Parathyroid adenoma (tissue), 2 donors: ENCODE data around the gene FNDC7.
"Not testable (repeated sequence)": the region's sequence is repeated elsewhere in the genome, so short reads cannot be mapped to it uniquely, and the experiment has no call there.

Source experiments
- H2AFZ ChIP-seq: fragments of 300-600 bp; sonication (generic); one replicate; pipeline ENCODE4 v1.7.0; 2017; ENCODE audit warnings: antibody characterized with exemption, mild to moderate bottlenecking
- H3K27ac ChIP-seq: fragments of 300-600 bp; sonication (generic); one replicate; pipeline ENCODE4 v1.7.0; 2017
- H3K27me3 ChIP-seq: fragments of 300-600 bp; sonication (generic); one replicate; pipeline ENCODE4 v1.7.0; 2017; ENCODE audit warnings: low read length; ENCODE audit not compliant: control insufficient read depth, insufficient read depth
- H3K36me3 ChIP-seq: fragments of 300-600 bp; sonication (generic); one replicate; pipeline ENCODE4 v1.7.0; 2017; ENCODE audit warnings: low read length; ENCODE audit not compliant: control insufficient read depth, insufficient read depth
- H3K4me1 ChIP-seq: fragments of 300-600 bp; sonication (generic); one replicate; pipeline ENCODE4 v1.7.0; 2017; ENCODE audit warnings: control low read depth
- H3K4me2 ChIP-seq: fragments of 300-600 bp; sonication (generic); one replicate; pipeline ENCODE4 v1.7.0; 2017; ENCODE audit warnings: low read length
- H3K4me3 ChIP-seq: fragments of 300-600 bp; sonication (generic); one replicate; pipeline ENCODE4 v1.7.0; 2017; ENCODE audit warnings: low read depth, low read length
- H3K79me2 ChIP-seq: fragments of 300-600 bp; sonication (generic); one replicate; pipeline ENCODE4 v1.7.0; 2017; ENCODE audit warnings: control low read depth
- H3K9ac ChIP-seq: fragments of 300-600 bp; sonication (generic); one replicate; pipeline ENCODE4 v1.7.0; 2017; ENCODE audit warnings: mild to moderate bottlenecking
- H3K9me3 ChIP-seq: fragments of 300-600 bp; sonication (generic); one replicate; pipeline ENCODE4 v1.7.0; 2017; ENCODE audit warnings: low read length; ENCODE audit not compliant: control insufficient read depth
- CTCF ChIP-seq: fragments of 300-600 bp; sonication (generic); IDR thresholded peaks from one replicate; pipeline ENCODE4 v1.7.0; 2017; ENCODE audit warnings: antibody characterized with exemption, mild to moderate bottlenecking
- donor health status: primary hyperparathyroidism.

Gene FNDC7

GRCh38 chr1:108780937-108781574 is 68.3 kb downstream of the FNDC7 start:
- Histone ChIP-seq H3K9ac (no peak overlapping the region), H3K4me3 (no peak overlapping the region), H3K4me1 (no peaks in the 10 kb centered on the region), H3K79me2 (no peaks in the 10 kb centered on the region), H3K27ac (no peak overlapping the region), H3K27me3 (no peaks in the 10 kb centered on the region), H2AFZ (no peak overlapping the region), H3K4me2 (no peak overlapping the region), H3K9me3 (no peaks in the 10 kb centered on the region), H3K36me3 (no peaks in the 10 kb centered on the region)
- no peak for TF ChIP-seq CTCF

- not testable (repeated sequence) for H3K79me2 ChIP-seq, H3K36me3 ChIP-seq, H3K9ac ChIP-seq, H3K4me3 ChIP-seq, H3K4me2 ChIP-seq, H3K27ac ChIP-seq, H3K9me3 ChIP-seq, H3K4me1 ChIP-seq, H3K27me3 ChIP-seq, H2AFZ ChIP-seq
These were observed 68.9 kb downstream of the FNDC7 start for GRCh38 chr1:108781575-108781944.

GRCh38 chr1:108785264-108785663 is 72.6 kb downstream of the FNDC7 start:
- Histone ChIP-seq H3K4me1 (no peaks in the 10 kb centered on the region), H3K9ac (no peak overlapping the region), H3K27ac (no peak overlapping the region), H3K4me2 (no peak overlapping the region), H3K36me3 (no peaks in the 10 kb centered on the region), H3K9me3 (no peaks in the 10 kb centered on the region), H3K79me2 (no peaks in the 10 kb centered on the region), H2AFZ (no peak overlapping the region), H3K27me3 (no peaks in the 10 kb centered on the region), H3K4me3 (no peak overlapping the region)
- TF ChIP-seq CTCF: no peak

GRCh38 chr1:108785880-108786279 is 73.2 kb downstream of the FNDC7 start:
- no peaks in the 10 kb centered on the region for H3K27me3 ChIP-seq
- no peak overlapping the region for H3K9ac ChIP-seq
- H3K27ac ChIP-seq: no peak overlapping the region
- no peak for TF ChIP-seq CTCF
- H3K4me3 ChIP-seq: no peak overlapping the region
- H3K79me2 ChIP-seq: no peaks in the 10 kb centered on the region
- no peak overlapping the region for H3K4me2 ChIP-seq
- H3K4me1 ChIP-seq: no peaks in the 10 kb centered on the region
- H3K9me3 ChIP-seq: no peaks in the 10 kb centered on the region
- no peak overlapping the region for H2AFZ ChIP-seq
- H3K36me3 ChIP-seq: no peaks in the 10 kb centered on the region

- H3K9ac ChIP-seq: no peak overlapping the region
- no peaks in the 10 kb centered on the region for H3K79me2 ChIP-seq
- H3K4me3 ChIP-seq: no peak overlapping the region
- H2AFZ ChIP-seq: no peak overlapping the region
- no peaks in the 10 kb centered on the region for H3K27me3 ChIP-seq
- H3K9me3 ChIP-seq: peaks cover 5% of the 10 kb centered on the region
- no peak overlapping the region for H3K27ac ChIP-seq
- no peaks in the 10 kb centered on the region for H3K36me3 ChIP-seq
- no peak overlapping the region for H3K4me2 ChIP-seq
- no peak for TF ChIP-seq CTCF
- no peaks in the 10 kb centered on the region for H3K4me1 ChIP-seq
These were observed 79.1 kb downstream of the FNDC7 start for GRCh38 chr1:108791790-108792189.
